Measurements from ENCODE around the gene SPPL3.

The SPPL3 gene

GRCh38 chr12:120938496-120938895, 34.3 kb upstream of the SPPL3 start:
- H3K9ac ChIP-seq (ENCODE audit: low read depth, low read length) = no peak overlapping the region
- peaks cover 33% of the 10 kb centered on the region for H3K27me3 ChIP-seq (ENCODE audit: control insufficient read depth, insufficient read depth, low read length)
- no peaks in the 10 kb centered on the region for H3K4me1 ChIP-seq (ENCODE audit: control insufficient read depth, insufficient read depth, low read length)
- H3K9me3 ChIP-seq (replicated peaks; ENCODE audit: low read length) = no peaks in the 10 kb centered on the region
- H3K4me3 ChIP-seq (ENCODE audit: low read length) = no peak overlapping the region
- H3K4me2 ChIP-seq (ENCODE audit: low read length) = no peak overlapping the region
- no peaks in the 10 kb centered on the region for H3K36me3 ChIP-seq (ENCODE audit: insufficient read depth, low read length)

GRCh38 chr12:120936197-120936596, 32.0 kb upstream of the SPPL3 start:
- Histone ChIP-seq H3K9ac (ENCODE audit: low read depth, low read length) (no peak overlapping the region), H3K4me2 (ENCODE audit: low read length) (no peak overlapping the region), H3K4me1 (ENCODE audit: control insufficient read depth, insufficient read depth, low read length) (no peaks in the 10 kb centered on the region)

GRCh38 chr12:120933786-120934185, 29.6 kb upstream of the SPPL3 start:
- no peak overlapping the region for H3K4me2 ChIP-seq (ENCODE audit: low read length)
- peaks cover 22% of the 10 kb centered on the region for H3K27me3 ChIP-seq (ENCODE audit: control insufficient read depth, insufficient read depth, low read length)
- H3K4me1 ChIP-seq (ENCODE audit: control insufficient read depth, insufficient read depth, low read length) = no peaks in the 10 kb centered on the region
- no peak overlapping the region for H3K4me3 ChIP-seq (ENCODE audit: low read length)
- H3K9me3 ChIP-seq (replicated peaks; ENCODE audit: low read length) = no peaks in the 10 kb centered on the region
- no peaks in the 10 kb centered on the region for H3K36me3 ChIP-seq (ENCODE audit: insufficient read depth, low read length)
- no peak overlapping the region for H3K9ac ChIP-seq (ENCODE audit: low read depth, low read length)

More at GRCh38 chr12:120936197-120936596, 32.0 kb upstream of the SPPL3 start:
- H3K9me3 ChIP-seq (replicated peaks; ENCODE audit: low read length) = no peaks in the 10 kb centered on the region
- H3K27me3 ChIP-seq (ENCODE audit: control insufficient read depth, insufficient read depth, low read length) = peaks cover 32% of the 10 kb centered on the region
- H3K36me3 ChIP-seq (ENCODE audit: insufficient read depth, low read length) = no peaks in the 10 kb centered on the region
- H3K4me3 ChIP-seq (ENCODE audit: low read length) = no peak overlapping the region

GRCh38 chr12:120932956-120933526, 28.9 kb upstream of the SPPL3 start:
- H3K27me3 ChIP-seq (ENCODE audit: control insufficient read depth, insufficient read depth, low read length) = peaks cover 19% of the 10 kb centered on the region
- H3K4me1 ChIP-seq (ENCODE audit: control insufficient read depth, insufficient read depth, low read length) = no peaks in the 10 kb centered on the region
- no peak overlapping the region for H3K4me2 ChIP-seq (ENCODE audit: low read length)
- no peak overlapping the region for H3K4me3 ChIP-seq (ENCODE audit: low read length)
- no peaks in the 10 kb centered on the region for H3K36me3 ChIP-seq (ENCODE audit: insufficient read depth, low read length)
- no peaks in the 10 kb centered on the region for H3K9me3 ChIP-seq (replicated peaks; ENCODE audit: low read length)
- H3K9ac ChIP-seq (ENCODE audit: low read depth, low read length) = no peak overlapping the region

GRCh38 chr12:120932058-120932457, 27.9 kb upstream of the SPPL3 start:
- no peaks in the 10 kb centered on the region for H3K9me3 ChIP-seq (replicated peaks; ENCODE audit: low read length)
- H3K36me3 ChIP-seq (ENCODE audit: insufficient read depth, low read length) = no peaks in the 10 kb centered on the region
- H3K4me3 ChIP-seq (ENCODE audit: low read length) = no peak overlapping the region
- no peaks in the 10 kb centered on the region for H3K4me1 ChIP-seq (ENCODE audit: control insufficient read depth, insufficient read depth, low read length)
- H3K9ac ChIP-seq (ENCODE audit: low read depth, low read length) = no peak overlapping the region
- no peak overlapping the region for H3K4me2 ChIP-seq (ENCODE audit: low read length)
- peaks cover 16% of the 10 kb centered on the region for H3K27me3 ChIP-seq (ENCODE audit: control insufficient read depth, insufficient read depth, low read length)

GRCh38 chr12:120930032-120930431, 25.9 kb upstream of the SPPL3 start:
- Histone ChIP-seq H3K9me3 (replicated peaks; ENCODE audit: low read length) (no peaks in the 10 kb centered on the region), H3K9ac (ENCODE audit: low read depth, low read length) (no peak overlapping the region), H3K36me3 (ENCODE audit: insufficient read depth, low read length) (no peaks in the 10 kb centered on the region), H3K4me3 (ENCODE audit: low read length) (no peak overlapping the region), H3K27me3 (ENCODE audit: control insufficient read depth, insufficient read depth, low read length) (peaks cover 10% of the 10 kb centered on the region), H3K4me2 (ENCODE audit: low read length) (no peak overlapping the region), H3K4me1 (ENCODE audit: control insufficient read depth, insufficient read depth, low read length) (no peaks in the 10 kb centered on the region)

GRCh38 chr12:120928864-120929652, 24.9 kb upstream of the SPPL3 start:
- no peak overlapping the region for H3K4me2 ChIP-seq (ENCODE audit: low read length)
- H3K9ac ChIP-seq (ENCODE audit: low read depth, low read length) = no peak overlapping the region
- no peaks in the 10 kb centered on the region for H3K36me3 ChIP-seq (ENCODE audit: insufficient read depth, low read length)
- peaks cover 10% of the 10 kb centered on the region for H3K27me3 ChIP-seq (ENCODE audit: control insufficient read depth, insufficient read depth, low read length)
- no peaks in the 10 kb centered on the region for H3K4me1 ChIP-seq (ENCODE audit: control insufficient read depth, insufficient read depth, low read length)
- H3K9me3 ChIP-seq (replicated peaks; ENCODE audit: low read length) = no peaks in the 10 kb centered on the region
- H3K4me3 ChIP-seq (ENCODE audit: low read length) = no peak overlapping the region

GRCh38 chr12:120925740-120926563, 21.8 kb upstream of the SPPL3 start:
- Histone ChIP-seq H3K27me3 (ENCODE audit: control insufficient read depth, insufficient read depth, low read length) (peaks cover 1% of the 10 kb centered on the region), H3K4me3 (ENCODE audit: low read length) (no peak overlapping the region), H3K36me3 (ENCODE audit: insufficient read depth, low read length) (no peaks in the 10 kb centered on the region), H3K4me1 (ENCODE audit: control insufficient read depth, insufficient read depth, low read length) (no peaks in the 10 kb centered on the region), H3K9ac (ENCODE audit: low read depth, low read length) (no peak overlapping the region), H3K4me2 (ENCODE audit: low read length) (no peak overlapping the region), H3K9me3 (replicated peaks; ENCODE audit: low read length) (no peaks in the 10 kb centered on the region)

GRCh38 chr12:120922279-120922678, 18.1 kb upstream of the SPPL3 start:
- no peak overlapping the region for H3K4me2 ChIP-seq (ENCODE audit: low read length)
- no peaks in the 10 kb centered on the region for H3K27me3 ChIP-seq (ENCODE audit: control insufficient read depth, insufficient read depth, low read length)
- no peaks in the 10 kb centered on the region for H3K36me3 ChIP-seq (ENCODE audit: insufficient read depth, low read length)
- no peak overlapping the region for H3K9ac ChIP-seq (ENCODE audit: low read depth, low read length)
- H3K9me3 ChIP-seq (replicated peaks; ENCODE audit: low read length) = peaks cover 3% of the 10 kb centered on the region
- no peaks in the 10 kb centered on the region for H3K4me1 ChIP-seq (ENCODE audit: control insufficient read depth, insufficient read depth, low read length)
- no peak overlapping the region for H3K4me3 ChIP-seq (ENCODE audit: low read length)

GRCh38 chr12:120921637-120922036, 17.5 kb upstream of the SPPL3 start:
- Histone ChIP-seq H3K4me1 (ENCODE audit: control insufficient read depth, insufficient read depth, low read length) (no peaks in the 10 kb centered on the region), H3K9me3 (replicated peaks; ENCODE audit: low read length) (peaks cover 3% of the 10 kb centered on the region), H3K4me2 (ENCODE audit: low read length) (no peak overlapping the region), H3K4me3 (ENCODE audit: low read length) (no peak overlapping the region), H3K27me3 (ENCODE audit: control insufficient read depth, insufficient read depth, low read length) (no peaks in the 10 kb centered on the region), H3K36me3 (ENCODE audit: insufficient read depth, low read length) (no peaks in the 10 kb centered on the region), H3K9ac (ENCODE audit: low read depth, low read length) (no peak overlapping the region)

GRCh38 chr12:120920178-120920577, 16.0 kb upstream of the SPPL3 start:
- no peaks in the 10 kb centered on the region for H3K27me3 ChIP-seq (ENCODE audit: control insufficient read depth, insufficient read depth, low read length)
- H3K9me3 ChIP-seq (replicated peaks; ENCODE audit: low read length) = peaks cover 3% of the 10 kb centered on the region
- H3K4me1 ChIP-seq (ENCODE audit: control insufficient read depth, insufficient read depth, low read length) = no peaks in the 10 kb centered on the region
- H3K4me3 ChIP-seq (ENCODE audit: low read length) = no peak overlapping the region
- no peak overlapping the region for H3K9ac ChIP-seq (ENCODE audit: low read depth, low read length)
- no peak overlapping the region for H3K4me2 ChIP-seq (ENCODE audit: low read length)
- H3K36me3 ChIP-seq (ENCODE audit: insufficient read depth, low read length) = no peaks in the 10 kb centered on the region
